Measurements from ENCODE around the gene P3H4. TPM values are rescaled to one million over a fixed set of nuclear protein-coding genes. Genes with fewer than 3 reads are reported as not detected.

P3H4 gene
- total RNA-seq, 1 experiment from 2014 or later: 123 TPM

DNA sequence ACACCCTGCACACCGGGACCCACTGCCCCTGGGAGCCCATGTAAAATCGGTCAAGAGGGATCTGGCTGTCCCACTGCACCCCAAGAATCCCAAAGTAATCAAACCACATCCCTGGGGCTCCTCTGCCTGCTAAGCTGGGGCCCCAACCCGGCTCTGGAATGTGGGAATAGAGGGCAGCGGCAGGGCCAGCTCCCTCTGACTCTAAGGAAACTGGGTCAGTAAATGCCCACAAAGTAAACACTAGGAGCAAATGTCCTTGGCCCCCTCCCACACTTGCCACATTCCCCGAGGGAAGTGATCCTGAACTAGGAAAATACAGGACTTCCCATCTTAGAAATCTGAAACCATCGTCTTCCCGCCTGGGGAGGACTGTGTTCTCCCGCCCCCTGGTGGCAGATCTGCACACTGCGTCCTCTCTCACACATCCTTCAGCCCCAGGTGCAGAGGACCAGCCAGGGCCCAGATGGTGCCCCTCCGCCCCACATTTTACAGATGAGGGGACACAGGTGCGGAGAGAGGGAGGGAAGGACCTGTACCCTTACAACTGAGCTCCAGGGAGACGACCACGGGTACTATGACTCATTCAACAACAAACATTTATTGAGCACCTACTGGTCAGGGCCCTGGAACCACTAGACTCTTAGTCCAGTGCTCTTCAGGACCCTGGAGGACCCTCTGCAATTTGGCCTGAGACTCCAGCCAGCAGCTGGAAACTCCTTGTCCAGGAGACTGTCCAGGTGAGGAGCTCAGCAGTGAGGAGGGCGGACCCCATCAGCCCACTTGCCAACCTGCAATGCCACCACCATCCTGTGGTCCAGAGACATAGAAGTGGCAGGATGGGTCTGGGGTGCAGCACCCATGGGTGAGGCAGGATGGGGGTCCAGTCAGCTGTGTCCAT is 10.1 kb downstream of the P3H4 start:
- H3K9me3 ChIP-seq: no peaks in the 10 kb centered on the region
- no peaks in the 10 kb centered on the region for H3K27me3 ChIP-seq
- peak; percentile 64 for DNase-seq
- no peak overlapping the region for H3K4me3 ChIP-seq
- peaks cover 15% of the 10 kb centered on the region for H3K36me3 ChIP-seq

DNA sequence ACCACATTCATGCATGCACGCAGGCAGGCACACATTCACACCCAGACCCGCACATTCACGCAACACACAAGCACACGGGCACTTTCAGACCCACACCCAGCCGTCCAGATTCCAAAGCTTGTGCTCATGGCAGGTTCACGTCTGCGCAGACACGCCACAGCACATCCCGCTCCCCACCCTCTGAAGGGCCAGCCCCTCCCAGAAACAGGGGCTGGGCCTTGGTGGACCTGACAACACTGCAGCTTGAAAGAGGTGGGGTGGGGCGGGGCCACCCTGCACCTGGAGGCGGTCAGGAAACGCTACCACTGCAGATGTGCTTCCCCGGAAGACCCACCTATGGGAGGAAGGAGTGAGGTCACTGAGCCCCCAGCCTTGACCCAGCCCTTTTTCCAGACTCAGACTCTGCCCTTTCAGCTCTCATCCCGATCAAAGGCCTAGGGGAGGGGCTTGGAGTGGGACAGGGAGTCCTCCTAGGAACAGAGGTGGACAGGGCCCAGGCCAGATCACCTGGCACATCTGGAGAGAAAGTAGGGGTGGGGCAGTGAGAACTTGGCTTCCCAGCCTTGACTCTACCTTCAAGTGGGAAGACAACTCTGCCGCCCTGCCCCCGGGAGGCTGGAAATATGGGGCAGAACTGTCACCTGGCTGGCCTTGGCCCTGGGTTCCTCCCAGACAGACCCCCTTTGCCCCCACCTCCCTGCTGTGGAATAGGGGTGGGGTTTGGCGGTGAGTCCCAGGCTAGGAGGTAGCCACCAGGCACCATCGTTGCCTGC is 11.0 kb downstream of the P3H4 start:
- peaks cover 10% of the 10 kb centered on the region for H3K36me3 ChIP-seq
- no peaks in the 10 kb centered on the region for H3K27me3 ChIP-seq
- no peak for DNase-seq
- H3K9me3 ChIP-seq: no peaks in the 10 kb centered on the region
- no peak overlapping the region for H3K4me3 ChIP-seq

DNA sequence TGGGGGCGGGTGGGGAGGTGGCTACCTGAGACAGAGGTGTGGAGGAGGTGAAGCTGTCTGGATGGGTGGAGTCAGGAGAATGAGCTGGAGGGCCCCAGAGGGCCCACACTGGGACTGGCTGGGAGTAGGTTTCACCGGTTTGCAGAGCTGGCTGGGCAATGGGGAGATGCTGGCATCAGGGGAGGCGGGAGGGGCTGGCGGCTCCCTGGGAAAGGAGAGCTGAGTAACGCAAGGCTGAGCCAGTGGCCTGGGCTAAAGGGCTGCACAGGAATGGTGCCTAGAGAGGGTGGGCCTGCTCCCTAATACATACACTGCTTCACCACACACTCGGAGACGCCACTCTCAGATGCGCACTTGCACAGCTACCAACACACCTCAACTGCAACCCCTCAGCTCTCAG is 12.4 kb downstream of the P3H4 start:
- H3K4me3 ChIP-seq: no peak overlapping the region
- H3K9me3 ChIP-seq: no peaks in the 10 kb centered on the region
- H3K27me3 ChIP-seq: no peaks in the 10 kb centered on the region
- peaks cover 4% of the 10 kb centered on the region for H3K36me3 ChIP-seq
- no peak for DNase-seq

DNA sequence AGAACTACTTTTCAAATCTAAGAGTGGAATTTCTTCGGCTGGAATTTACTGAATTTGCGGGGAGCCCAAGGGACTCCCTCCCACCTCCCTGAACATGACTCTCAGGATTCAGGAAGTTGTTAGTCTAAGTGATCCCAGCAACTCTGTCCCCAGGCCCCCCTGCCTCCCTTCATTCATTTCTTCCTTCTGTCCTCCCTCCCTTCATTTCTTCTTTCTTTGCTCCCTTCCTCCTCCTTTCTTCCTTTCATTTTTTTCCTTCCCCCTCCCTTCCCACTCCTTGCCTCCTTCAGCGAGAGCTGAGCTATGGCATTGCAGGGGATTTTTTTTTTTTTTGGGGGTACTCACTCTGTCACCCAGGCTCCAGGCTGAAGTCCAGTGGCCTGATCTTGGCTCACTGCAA is 14.4 kb downstream of the P3H4 start:
- Histone ChIP-seq H3K27me3 (no peaks in the 10 kb centered on the region), H3K4me3 (no peak overlapping the region), H3K36me3 (peaks cover 4% of the 10 kb centered on the region), H3K9me3 (no peaks in the 10 kb centered on the region)
- no peak for DNase-seq

DNA sequence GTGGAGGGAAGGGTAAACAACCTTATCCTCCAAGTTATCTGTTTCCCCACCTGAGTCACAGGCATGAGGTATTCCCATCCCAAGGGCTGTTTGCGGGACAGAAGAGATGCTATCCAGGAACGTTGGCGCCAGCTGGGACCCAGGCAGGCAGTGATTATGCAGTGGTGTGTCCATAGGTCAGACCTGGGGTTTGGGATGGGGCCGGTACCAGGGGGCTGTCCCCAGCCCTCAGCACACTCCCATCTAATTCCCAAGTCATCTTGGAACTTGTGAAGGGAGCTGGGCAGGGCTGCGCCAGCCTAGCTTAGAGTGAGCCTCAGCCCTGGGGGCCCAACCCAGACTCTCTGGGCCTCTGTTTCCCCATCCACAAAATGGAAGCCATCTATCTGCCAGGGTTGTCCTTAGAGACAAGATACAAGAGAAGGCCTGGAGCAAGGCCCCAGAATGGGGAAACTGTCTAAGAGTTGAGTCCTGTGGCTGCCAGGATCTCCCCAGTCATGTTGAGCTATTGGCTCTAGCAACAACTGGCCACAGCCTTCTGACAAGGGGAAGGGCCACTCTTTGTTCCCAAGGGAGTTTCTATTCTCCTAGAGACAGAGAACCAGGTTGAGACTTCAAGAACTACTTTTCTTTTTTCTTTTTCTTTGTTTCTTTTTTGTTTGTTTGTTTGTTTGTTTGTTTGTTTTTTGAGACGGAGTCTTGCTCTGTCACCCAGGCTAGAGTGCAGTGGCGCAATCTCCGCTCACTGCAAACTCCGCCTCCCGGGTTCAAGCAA is 15.4 kb downstream of the P3H4 start:
- Histone ChIP-seq H3K4me3 (no peak overlapping the region), H3K9me3 (no peaks in the 10 kb centered on the region), H3K36me3 (no peaks in the 10 kb centered on the region), H3K27me3 (no peaks in the 10 kb centered on the region)
- no peak for DNase-seq

DNA sequence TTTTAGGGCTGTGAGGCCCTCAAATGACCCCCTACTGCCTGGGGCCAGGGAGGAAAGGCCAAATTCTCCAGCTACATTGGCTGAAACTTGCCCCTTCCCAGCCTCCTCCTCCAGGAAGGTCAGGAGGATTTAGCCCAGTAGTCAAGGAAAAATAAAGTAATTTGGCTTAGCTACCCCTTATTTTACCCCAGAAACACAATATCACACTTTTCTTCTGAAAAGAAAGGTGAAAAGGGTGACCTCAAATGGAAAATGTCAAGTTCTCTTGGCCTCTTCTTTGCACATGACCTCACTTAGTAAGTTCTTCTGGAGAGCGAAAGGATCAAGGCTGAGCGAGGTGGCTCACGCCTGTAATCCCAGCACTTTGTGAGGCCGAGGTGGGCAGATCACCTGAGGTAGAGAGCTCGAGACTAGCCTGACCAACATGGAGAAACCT is 17.2 kb downstream of the P3H4 start:
- no peak for DNase-seq
- no peaks in the 10 kb centered on the region for H3K36me3 ChIP-seq
- no peak overlapping the region for H3K4me3 ChIP-seq
- H3K27me3 ChIP-seq: no peaks in the 10 kb centered on the region
- no peaks in the 10 kb centered on the region for H3K9me3 ChIP-seq

DNA sequence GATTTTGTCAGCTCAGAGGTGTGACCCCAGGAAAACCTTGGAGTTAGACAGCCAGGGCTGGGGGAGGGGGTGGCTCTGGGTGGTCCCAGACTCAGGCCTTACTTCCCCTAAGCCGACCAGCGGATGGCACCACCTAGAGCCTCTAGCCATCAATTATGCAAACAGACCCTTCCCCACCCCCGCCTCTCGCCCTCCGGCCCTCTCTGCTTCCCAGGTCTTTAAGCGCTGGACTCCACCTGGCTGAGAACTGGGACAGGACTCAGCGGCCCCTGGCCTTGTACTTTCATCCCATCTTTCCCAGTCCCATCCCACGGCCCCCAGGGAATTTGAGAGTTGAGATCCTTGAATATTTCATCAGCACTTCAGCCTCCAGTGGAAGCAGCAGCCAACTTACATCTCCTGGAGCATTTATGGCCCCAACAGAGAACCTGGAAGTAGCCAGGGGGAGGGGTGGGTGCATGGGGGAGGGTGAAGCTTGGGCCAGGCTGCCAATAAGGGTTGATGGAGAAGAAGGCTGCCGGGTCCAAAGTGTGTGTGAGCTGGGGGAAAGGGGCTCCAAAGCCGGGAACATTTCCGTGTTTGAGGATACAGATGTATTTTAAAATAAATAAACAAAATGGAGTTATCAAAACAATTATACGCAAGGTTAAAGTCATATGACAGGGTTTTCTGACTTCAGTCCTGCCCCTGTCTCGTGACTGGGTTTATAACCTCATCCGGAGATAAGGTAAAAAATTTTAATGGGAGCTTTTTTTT is 17.8 kb downstream of the P3H4 start:
- H3K36me3 ChIP-seq: no peaks in the 10 kb centered on the region
- H3K9me3 ChIP-seq: no peaks in the 10 kb centered on the region
- DNase-seq: no peak
- H3K4me3 ChIP-seq: no peak overlapping the region
- H3K27me3 ChIP-seq: no peaks in the 10 kb centered on the region

DNA sequence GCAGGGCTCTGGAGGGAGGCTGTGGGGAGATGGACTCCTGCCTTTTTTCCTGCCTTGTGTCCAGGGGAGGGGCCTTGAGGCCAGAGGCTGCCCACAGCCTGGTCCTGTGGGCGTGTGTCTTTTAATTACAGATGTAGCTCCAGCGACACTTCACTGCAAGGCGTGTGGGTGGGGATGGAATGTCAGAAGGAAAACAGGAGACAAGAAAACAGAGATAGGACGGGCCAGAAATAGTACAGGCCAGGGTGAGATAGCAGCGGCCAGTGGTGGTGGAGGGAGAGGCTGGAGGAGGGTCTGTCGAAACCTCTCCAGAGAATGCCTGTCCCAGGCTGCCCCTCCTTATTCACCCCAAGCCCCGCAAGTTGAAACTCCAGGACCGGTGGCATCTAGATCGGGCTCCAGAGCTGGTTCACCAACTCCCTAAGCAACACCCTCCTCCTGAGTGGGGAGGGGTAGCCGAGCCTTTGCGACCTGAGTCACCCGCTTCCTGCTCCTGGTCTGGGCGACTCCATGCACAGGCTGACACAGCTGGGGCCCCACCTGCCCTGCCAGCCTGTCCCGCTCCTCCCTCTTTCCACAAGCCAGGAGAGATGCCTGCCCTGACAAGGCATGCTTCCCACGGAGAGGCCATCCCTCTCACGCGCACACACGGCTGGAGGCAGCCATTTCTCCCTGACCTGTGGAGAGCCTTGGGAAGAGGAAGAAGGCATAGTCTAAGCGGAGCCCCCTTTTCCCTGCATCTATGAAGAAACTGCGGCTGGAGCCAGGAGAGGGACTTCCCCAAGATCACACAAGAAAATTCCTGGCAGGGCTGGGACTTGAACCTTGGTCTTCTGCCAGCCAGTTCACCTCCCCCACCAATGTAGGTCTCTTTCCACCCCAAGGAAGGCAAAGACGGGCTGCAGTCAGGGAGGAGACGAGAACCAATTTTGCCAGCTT is 18.6 kb downstream of the P3H4 start:
- Histone ChIP-seq H3K4me3 (no peak overlapping the region), H3K36me3 (no peaks in the 10 kb centered on the region), H3K9me3 (no peaks in the 10 kb centered on the region), H3K27me3 (no peaks in the 10 kb centered on the region)
- peak; percentile 64 for DNase-seq

DNA sequence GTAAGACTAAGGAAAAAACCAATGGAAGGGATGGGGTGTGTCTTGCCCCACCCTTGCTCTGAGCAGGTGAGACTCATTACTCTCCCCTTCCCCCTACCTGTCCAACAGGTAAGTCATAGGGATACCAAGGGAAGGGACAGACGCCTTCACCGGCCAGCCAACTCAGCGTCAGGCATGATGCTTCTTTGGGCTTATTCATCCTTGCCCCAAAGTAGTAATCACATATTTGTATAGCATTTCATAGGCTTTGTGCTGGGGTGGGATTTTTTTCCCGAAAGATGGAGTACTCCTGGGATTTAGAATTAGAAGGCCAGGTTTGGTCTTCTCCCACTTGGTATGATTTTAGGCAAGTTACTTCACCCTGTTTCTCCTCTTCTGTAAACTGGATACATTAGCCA is 24.7 kb downstream of the P3H4 start:
- H3K9me3 ChIP-seq: no peaks in the 10 kb centered on the region
- no peak for DNase-seq
- H3K36me3 ChIP-seq: no peaks in the 10 kb centered on the region
- H3K27me3 ChIP-seq: no peaks in the 10 kb centered on the region
- H3K4me3 ChIP-seq: no peak overlapping the region

DNA sequence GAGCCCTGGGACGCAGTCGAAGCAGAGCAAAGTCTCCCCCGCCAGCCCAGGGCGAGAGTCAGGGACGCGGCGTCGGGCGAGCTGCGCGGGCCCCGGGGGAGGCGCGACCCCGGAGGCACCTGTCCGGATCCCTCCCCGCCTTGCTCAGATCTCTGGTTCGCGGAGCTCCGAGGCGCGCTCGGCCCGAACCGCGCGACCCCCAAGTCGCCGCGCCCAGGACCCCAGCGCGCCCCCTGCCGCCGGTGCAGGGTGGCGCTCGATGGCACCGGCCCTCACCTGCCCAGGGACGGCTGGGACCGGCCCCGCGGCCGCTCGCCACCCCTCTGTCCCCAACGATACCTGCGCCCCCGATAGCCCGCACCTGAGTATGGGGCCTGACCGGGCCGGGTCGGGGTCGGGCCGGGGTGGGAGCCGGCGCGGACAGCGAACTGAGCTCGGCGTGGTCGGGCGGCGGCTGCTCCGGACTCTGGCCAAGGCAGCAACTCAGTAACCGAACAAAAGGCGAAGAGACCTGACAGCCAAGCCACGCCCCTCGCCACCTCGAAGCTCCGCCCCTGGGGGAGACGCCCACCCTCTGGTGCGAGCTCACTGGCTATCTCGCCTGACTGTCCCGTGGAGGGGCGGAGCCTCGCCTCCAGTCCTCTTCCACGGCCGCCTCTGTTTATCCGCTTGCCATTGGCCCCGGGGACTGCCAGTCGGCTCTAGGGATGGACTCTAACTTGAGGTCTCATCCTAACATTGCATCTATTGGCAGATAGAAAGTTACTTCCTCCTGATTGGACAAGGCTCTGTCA is 25.3 kb downstream of the P3H4 start, which contains the start of gene JUP:
Gene JUP (minus strand): TSS at position 485 of the 794 bp plus-strand sequence. CDS start 14,857 bp downstream, outside the sequence.
- peak within 1 kb of the TSS; percentile 46 for H3K4me3 ChIP-seq
- no peaks in the 10 kb centered on the region for H3K9me3 ChIP-seq
- peak; percentile 100 for DNase-seq
- no peaks in the 10 kb centered on the region for H3K36me3 ChIP-seq
- no peaks in the 10 kb centered on the region for H3K27me3 ChIP-seq

DNA sequence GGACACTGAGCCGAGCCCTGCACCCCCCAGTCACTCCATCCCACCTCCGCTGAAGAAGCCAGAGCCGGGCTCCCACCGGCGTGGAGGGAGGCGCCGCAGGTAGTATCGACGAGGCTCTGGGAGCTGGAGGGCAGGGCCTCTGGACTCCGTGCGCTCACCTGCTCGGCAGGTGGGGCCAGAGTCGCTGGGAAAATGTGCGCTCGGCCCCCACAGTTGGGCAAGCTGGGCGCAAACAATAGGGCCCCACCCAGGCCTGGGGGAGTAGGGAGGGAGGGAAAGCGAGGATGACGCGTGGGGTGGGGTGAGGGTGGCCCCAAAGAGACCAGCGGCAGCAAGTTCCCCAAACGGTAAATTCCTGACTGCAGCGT is 25.9 kb downstream of the P3H4 start:
- DNase-seq: no peak
- peak overlapping the region; percentile 46 for H3K4me3 ChIP-seq
- no peaks in the 10 kb centered on the region for H3K36me3 ChIP-seq
- H3K9me3 ChIP-seq: no peaks in the 10 kb centered on the region
- no peaks in the 10 kb centered on the region for H3K27me3 ChIP-seq

DNA sequence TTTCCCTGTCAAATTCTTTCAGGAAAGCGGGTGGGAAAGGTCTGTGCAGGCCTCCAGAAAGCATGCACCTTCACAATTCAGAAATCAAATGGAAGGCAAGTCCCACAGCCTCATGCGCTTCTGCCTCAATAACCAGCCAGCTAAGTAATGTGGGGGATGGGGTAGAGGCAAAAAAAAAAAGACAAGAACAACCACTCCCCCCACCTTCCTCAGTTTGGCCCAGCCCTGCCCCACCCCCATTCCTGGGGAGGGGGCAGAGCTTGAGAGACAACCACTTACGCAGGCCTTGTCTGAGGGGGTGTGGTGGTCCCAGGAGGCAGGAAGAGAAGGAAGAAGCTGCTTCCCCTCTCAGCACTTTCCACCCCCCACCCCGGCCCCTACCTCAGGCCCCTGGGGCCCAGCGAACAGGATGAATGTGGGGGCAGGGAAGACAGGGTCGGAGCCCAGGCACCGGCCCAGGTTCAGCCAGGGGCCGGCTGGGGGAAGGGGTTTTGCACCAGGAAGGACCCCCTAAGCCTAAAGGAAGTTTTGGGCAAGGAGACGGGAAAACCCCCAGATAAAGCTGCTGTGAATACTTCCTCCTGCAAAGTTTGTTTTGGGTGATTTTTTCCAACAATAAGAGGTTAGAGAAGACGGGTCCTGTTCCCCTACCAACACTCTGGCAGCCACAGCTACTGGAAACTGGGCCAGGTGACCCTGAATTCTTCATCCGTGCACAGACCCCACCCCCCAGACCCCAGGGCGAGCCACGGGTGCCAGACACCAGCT is 26.5 kb downstream of the P3H4 start:
- no peak for DNase-seq
- no peaks in the 10 kb centered on the region for H3K36me3 ChIP-seq
- H3K9me3 ChIP-seq: no peaks in the 10 kb centered on the region
- no peak overlapping the region; the same call in 1 of the 2 replicates for H3K4me3 ChIP-seq
- no peaks in the 10 kb centered on the region for H3K27me3 ChIP-seq

DNA sequence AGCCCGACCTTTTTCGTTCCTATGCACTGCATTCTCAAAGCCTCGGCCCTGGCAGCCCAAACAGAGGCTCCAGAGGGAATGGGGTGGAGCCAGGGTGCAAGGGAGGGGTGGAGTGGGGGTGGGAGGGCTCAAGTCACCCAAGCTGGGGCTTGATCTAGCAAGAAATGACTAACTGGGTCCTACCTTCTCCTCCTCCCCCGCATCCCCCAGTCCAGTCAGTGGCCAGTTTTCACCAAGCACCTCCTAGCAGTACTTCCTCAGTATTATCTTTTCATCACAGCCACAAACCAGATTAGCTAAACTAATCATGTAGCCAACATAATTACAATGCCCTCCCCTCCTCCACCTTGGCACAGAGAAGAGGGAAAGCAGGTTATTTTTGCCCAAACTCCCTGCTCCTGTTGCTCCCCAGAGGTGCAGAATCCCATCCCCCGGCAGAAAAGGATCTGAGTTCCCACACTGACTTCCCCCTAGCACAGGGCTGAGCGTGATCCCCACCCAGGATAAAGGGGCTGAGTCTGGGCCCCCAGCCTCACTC is 27.5 kb downstream of the P3H4 start:
- Histone ChIP-seq H3K9me3 (no peaks in the 10 kb centered on the region), H3K4me3 (no peak overlapping the region), H3K36me3 (no peaks in the 10 kb centered on the region), H3K27me3 (no peaks in the 10 kb centered on the region)
- no peak for DNase-seq

DNA sequence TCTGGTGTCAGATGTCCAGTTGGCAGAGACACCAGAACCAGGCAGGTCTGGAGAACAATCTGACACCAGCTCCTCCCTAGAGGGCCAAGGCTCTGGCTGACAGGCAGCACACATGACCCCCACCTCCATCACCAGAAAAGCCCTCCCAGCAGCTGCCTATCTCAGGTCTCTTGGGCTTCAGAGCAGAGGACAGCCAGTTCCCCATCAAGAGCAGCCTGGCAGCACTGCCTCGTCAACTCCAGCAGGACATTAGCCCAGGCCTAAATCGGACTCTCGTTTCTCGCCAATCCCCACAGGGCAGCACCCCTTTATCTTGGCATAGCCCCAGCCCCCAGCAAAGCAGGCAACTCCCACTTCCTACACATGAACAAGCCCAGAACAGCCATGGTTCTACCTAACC is 29.6 kb downstream of the P3H4 start:
- no peaks in the 10 kb centered on the region for H3K27me3 ChIP-seq
- no peaks in the 10 kb centered on the region for H3K36me3 ChIP-seq
- no peaks in the 10 kb centered on the region for H3K9me3 ChIP-seq
- DNase-seq: no peak
- H3K4me3 ChIP-seq: no peak overlapping the region
